Neural cell (in vitro differentiated cells): ENCODE results near the gene CFAP92. TPM values are rescaled to one million over a fixed set of nuclear protein-coding genes. Genes with fewer than 3 reads are reported as not detected.
A peak's percentile ranks its signal among the peaks of the same experiment; 100 is the strongest.

Experiments used
- H2AFZ ChIP-seq: fragments of 200-600, 300-800 bp; sonication (generic), shearing (Covaris generic); 2 replicates; pipeline ENCODE4 v1.6.0; 2014; ENCODE audit warnings: low read depth, mild to moderate bottlenecking, antibody characterized with exemption, low read length, moderate library complexity
- H3F3A ChIP-seq: fragments of 200-600 bp; shearing (Covaris generic); 2 replicates; pipeline ENCODE4 v1.6.1; 2016; ENCODE audit warnings: mild to moderate bottlenecking, moderate library complexity, mixed read lengths, antibody characterized with exemption, low read length; ENCODE audit not compliant: insufficient read depth, poor library complexity, severe bottlenecking
- H3K27ac ChIP-seq: fragments of 200-600, 300-800 bp; sonication (generic), shearing (Covaris generic); 2 replicates; pipeline ENCODE4 v1.5.1; 2014; ENCODE audit warnings: mild to moderate bottlenecking, low read length, moderate library complexity
- H3K27me3 ChIP-seq: fragments of 300-800, 200-600 bp; sonication (generic), shearing (Covaris generic); 2 replicates; pipeline ENCODE4 v1.6.0; 2014; ENCODE audit warnings: mild to moderate bottlenecking, low read depth, low read length, moderate library complexity; ENCODE audit not compliant: insufficient read depth
- H3K36me3 ChIP-seq: fragments of 300-800, 200-600 bp; sonication (generic), shearing (Covaris generic); 2 replicates; pipeline ENCODE4 v1.5.1; 2014; ENCODE audit warnings: mild to moderate bottlenecking, antibody characterized with exemption, low read length, moderate library complexity; ENCODE audit not compliant: insufficient read depth
- H3K4me2 ChIP-seq: fragments of 300-800, 200-600 bp; sonication (generic), shearing (Covaris generic); 2 replicates; pipeline ENCODE4 v1.6.0; 2014; ENCODE audit warnings: mild to moderate bottlenecking, low read length
- H3K4me3 ChIP-seq: fragments of 300-800, 200-600 bp; sonication (generic), shearing (Covaris generic); 2 replicates; pipeline ENCODE4 v1.5.1; 2014; ENCODE audit warnings: mild to moderate bottlenecking, low read length, moderate library complexity
- H3K79me2 ChIP-seq: fragments of 200-600 bp; shearing (Covaris generic); replicated peaks from 2 replicates; pipeline ENCODE4 v1.6.0; 2014; ENCODE audit warnings: mild to moderate bottlenecking, low read length, moderate library complexity; ENCODE audit not compliant: insufficient read depth
- H3K9ac ChIP-seq: fragments of 300-800, 200-600 bp; sonication (generic), shearing (Covaris generic); 2 replicates; pipeline ENCODE4 v1.6.1; 2016; ENCODE audit warnings: mild to moderate bottlenecking, low read length, mixed read lengths
- H3K9me2 ChIP-seq: fragments of 200-600 bp; shearing (Covaris generic); 2 replicates; pipeline ENCODE4 v1.6.1; 2016; ENCODE audit warnings: mild to moderate bottlenecking, low read length, mixed read lengths; ENCODE audit not compliant: insufficient read depth
- H3K9me3 ChIP-seq: fragments of 200-600, 300-800 bp; sonication (generic), shearing (Covaris generic); 2 replicates; pipeline ENCODE4 v1.6.1; 2016; ENCODE audit warnings: mild to moderate bottlenecking, mixed run types, low read length, moderate library complexity, mixed read lengths
- H4K20me1 ChIP-seq: fragments of 200-600 bp; shearing (Covaris generic); 2 replicates; pipeline ENCODE4 v1.6.1; 2016; ENCODE audit warnings: mild to moderate bottlenecking, mixed run types; ENCODE audit not compliant: insufficient read depth
- CTCF ChIP-seq: fragments of 450-650 bp; IDR thresholded peaks from 2 replicates; pipeline ENCODE4 v1.5.1; 2014; ENCODE audit warnings: antibody characterized with exemption, mild to moderate bottlenecking, moderate library complexity; ENCODE audit not compliant: poor library complexity, severe bottlenecking
- EP300 ChIP-seq: fragments of 450-650 bp; conservative IDR thresholded peaks from 2 replicates; pipeline ENCODE4 v1.6.1; 2014; ENCODE audit warnings: antibody characterized with exemption, mild to moderate bottlenecking, moderate library complexity; ENCODE audit not compliant: poor library complexity, severe bottlenecking
- EZH2 ChIP-seq: fragments of 200-600, 300-800 bp; shearing (Covaris generic), sonication (generic); IDR thresholded peaks from 2 replicates; pipeline ENCODE4 v1.6.1; 2014; ENCODE audit warnings: antibody characterized with exemption, low read length, borderline replicate concordance, mild to moderate bottlenecking; ENCODE audit not compliant: insufficient read depth, poor library complexity, severe bottlenecking
- MXI1 ChIP-seq: fragments of 450-650 bp; conservative IDR thresholded peaks from 2 replicates; pipeline ENCODE4 v1.6.1; 2014; ENCODE audit warnings: antibody characterized with exemption, mild to moderate bottlenecking; ENCODE audit not compliant: poor library complexity, severe bottlenecking
- POLR2AphosphoS5 ChIP-seq: IDR thresholded peaks from 2 replicates; pipeline ENCODE4 v1.6.1; 2012
- RAD21 ChIP-seq: fragments of 450-650 bp; conservative IDR thresholded peaks from 2 replicates; pipeline ENCODE4 v1.6.1; 2014; ENCODE audit warnings: antibody characterized with exemption, mild to moderate bottlenecking, moderate library complexity
- REST ChIP-seq: IDR thresholded peaks from 2 replicates; pipeline ENCODE4 v1.6.1; 2012; ENCODE audit warnings: borderline replicate concordance
- SMC3 ChIP-seq: fragments of 450-650 bp; conservative IDR thresholded peaks from 2 replicates; pipeline ENCODE4 v1.6.1; 2014; ENCODE audit warnings: antibody characterized with exemption, mild to moderate bottlenecking, moderate library complexity; ENCODE audit not compliant: poor library complexity
- TAF1 ChIP-seq: IDR thresholded peaks from 2 replicates; pipeline ENCODE4 v1.6.1; 2012; ENCODE audit warnings: low read depth
- polyA plus RNA-seq: library from polyadenylated mRNA; depleted of rRNA; stranded (reverse); fragments of >200 nt; gene quantifications from 2 replicates; pipeline ENCODE4 v1.2.3, GENCODE V29; 2014

Gene CFAP92
- polyA plus RNA-seq, 1 donor from 2014 or later, result 0.69 TPM

- Histone ChIP-seq H3K9me3 (no peaks in the 10 kb centered on the region), H3K27me3 (peaks cover under 1% of the 10 kb centered on the region), H2AFZ (peak overlapping the region; percentile 51), H3K4me3 (peak overlapping the region; percentile 74), H3K27ac (no peak overlapping the region), H4K20me1 (no peaks in the 10 kb centered on the region), H3F3A (no peaks in the 10 kb centered on the region), H3K36me3 (no peaks in the 10 kb centered on the region), H3K79me2 (no peaks in the 10 kb centered on the region), H3K4me2 (peak overlapping the region; percentile 71), H3K9ac (peak overlapping the region; percentile 64), H3K9me2 (no peaks in the 10 kb centered on the region)
- TF ChIP-seq POLR2AphosphoS5 (no peak), CTCF (no peak), SMC3 (no peak), REST (no peak), EP300 (no peak), MXI1 (no peak), RAD21 (no peak), TAF1 (no peak), EZH2 (no peak)
These were observed 988 bp upstream of the CFAP92 start for GRCh38 chr3:128994581-128995546.

- H3K9me3 ChIP-seq, result no peaks in the 10 kb centered on the region
- peak overlapping the region; percentile 64 for H3K9ac ChIP-seq
- peak overlapping the region; percentile 71 for H3K4me2 ChIP-seq
- H3K79me2 ChIP-seq, result no peaks in the 10 kb centered on the region
- H3K27me3 ChIP-seq, result no peaks in the 10 kb centered on the region
- H3K36me3 ChIP-seq, result no peaks in the 10 kb centered on the region
- no peaks in the 10 kb centered on the region for H3K9me2 ChIP-seq
- H2AFZ ChIP-seq, result peak overlapping the region; percentile 51
- no peaks in the 10 kb centered on the region for H4K20me1 ChIP-seq
- TF ChIP-seq EZH2, result no peak
- no peak for TF ChIP-seq MXI1
- no peak for TF ChIP-seq TAF1
- no peak for TF ChIP-seq POLR2AphosphoS5
- TF ChIP-seq REST, result no peak
- no peak for TF ChIP-seq EP300
- TF ChIP-seq CTCF, result no peak
- TF ChIP-seq RAD21, result no peak
- no peak for TF ChIP-seq SMC3
- peak overlapping the region; percentile 74 for H3K4me3 ChIP-seq
- H3F3A ChIP-seq, result no peaks in the 10 kb centered on the region
- H3K27ac ChIP-seq, result no peak overlapping the region
These were observed 267 bp upstream of the CFAP92 start for GRCh38 chr3:128994173-128994512.
